ENCODE results near the gene BICD2.

BICD2 gene

DNA sequence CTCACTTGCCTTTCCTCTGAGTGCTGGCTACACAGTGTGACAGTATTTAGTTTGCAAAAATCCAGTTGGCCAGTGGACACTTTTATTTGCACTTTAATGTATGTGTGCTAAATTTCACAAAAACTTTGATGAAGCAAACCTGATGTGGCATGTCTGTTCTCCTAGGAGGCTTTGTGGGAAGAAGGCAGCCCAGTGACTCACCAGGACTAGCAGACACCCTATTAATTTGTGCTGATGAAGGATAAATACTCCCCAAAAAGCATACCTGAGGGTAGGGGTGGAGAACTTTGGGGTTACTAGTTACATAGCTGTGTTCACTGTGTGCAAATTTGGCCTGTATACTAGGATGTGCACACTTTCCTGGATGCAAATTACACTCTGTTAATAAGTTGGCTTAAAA is 55.4 kb downstream of the BICD2 start:
- H3K4me1 ChIP-seq (ENCODE audit: low read depth, poor library complexity, severe bottlenecking), result peaks cover 38% of the 10 kb centered on the region
- no peaks in the 10 kb centered on the region for H4K20me1 ChIP-seq (ENCODE audit: insufficient read depth)
- H3K4me2 ChIP-seq, result no peak overlapping the region
- no peaks in the 10 kb centered on the region for H3K27me3 ChIP-seq (ENCODE audit: insufficient read depth, low read depth)
- H3K9ac ChIP-seq, result no peak overlapping the region
- H3K79me2 ChIP-seq (ENCODE audit: insufficient read depth, low read depth), result no peaks in the 10 kb centered on the region
- H2AFZ ChIP-seq (ENCODE audit: low read depth), result no peak overlapping the region
- TF ChIP-seq, protein P1, sequence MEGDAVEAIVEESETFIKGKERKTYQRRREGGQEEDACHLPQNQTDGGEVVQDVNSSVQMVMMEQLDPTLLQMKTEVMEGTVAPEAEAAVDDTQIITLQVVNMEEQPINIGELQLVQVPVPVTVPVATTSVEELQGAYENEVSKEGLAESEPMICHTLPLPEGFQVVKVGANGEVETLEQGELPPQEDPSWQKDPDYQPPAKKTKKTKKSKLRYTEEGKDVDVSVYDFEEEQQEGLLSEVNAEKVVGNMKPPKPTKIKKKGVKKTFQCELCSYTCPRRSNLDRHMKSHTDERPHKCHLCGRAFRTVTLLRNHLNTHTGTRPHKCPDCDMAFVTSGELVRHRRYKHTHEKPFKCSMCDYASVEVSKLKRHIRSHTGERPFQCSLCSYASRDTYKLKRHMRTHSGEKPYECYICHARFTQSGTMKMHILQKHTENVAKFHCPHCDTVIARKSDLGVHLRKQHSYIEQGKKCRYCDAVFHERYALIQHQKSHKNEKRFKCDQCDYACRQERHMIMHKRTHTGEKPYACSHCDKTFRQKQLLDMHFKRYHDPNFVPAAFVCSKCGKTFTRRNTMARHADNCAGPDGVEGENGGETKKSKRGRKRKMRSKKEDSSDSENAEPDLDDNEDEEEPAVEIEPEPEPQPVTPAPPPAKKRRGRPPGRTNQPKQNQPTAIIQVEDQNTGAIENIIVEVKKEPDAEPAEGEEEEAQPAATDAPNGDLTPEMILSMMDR (conservative IDR thresholded peaks at IDR 0.05; ENCODE audit: low read depth, low read length), result no peak
- H3K27ac ChIP-seq, result no peak overlapping the region
- no peak overlapping the region for H3K4me3 ChIP-seq (IDR thresholded peaks at IDR 0.05; ENCODE audit: insufficient read depth, low read depth, low read length)
- H3K36me3 ChIP-seq (ENCODE audit: insufficient read depth), result no peaks in the 10 kb centered on the region

DNA sequence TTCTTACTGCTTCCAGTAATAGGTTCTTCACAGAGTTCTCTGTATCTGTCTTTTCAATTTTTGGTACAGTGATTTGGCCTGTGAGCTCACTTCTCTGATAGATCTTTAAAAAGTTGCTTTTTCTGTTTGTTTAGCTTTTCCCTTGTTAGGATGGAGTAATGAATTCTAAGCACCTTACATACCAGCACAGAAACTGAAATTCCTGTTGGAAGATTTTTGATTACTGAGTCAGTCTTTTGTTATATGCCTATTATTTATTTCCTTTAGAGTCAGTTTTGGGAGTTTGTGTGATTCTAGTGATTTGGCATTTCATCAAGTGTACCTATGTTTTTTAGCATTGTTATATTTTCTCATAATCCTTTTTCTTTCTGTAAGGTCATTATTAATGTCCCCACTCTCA is 57.1 kb downstream of the BICD2 start:
- no peaks in the 10 kb centered on the region for H3K36me3 ChIP-seq (ENCODE audit: insufficient read depth)
- no peak overlapping the region for H3K4me3 ChIP-seq (IDR thresholded peaks at IDR 0.05; ENCODE audit: insufficient read depth, low read depth, low read length)
- no peaks in the 10 kb centered on the region for H4K20me1 ChIP-seq (ENCODE audit: insufficient read depth)
- no peak overlapping the region for H3K27ac ChIP-seq
- TF ChIP-seq, protein P1 (conservative IDR thresholded peaks at IDR 0.05; ENCODE audit: low read depth, low read length), result no peak
- H3K4me1 ChIP-seq (ENCODE audit: low read depth, poor library complexity, severe bottlenecking), result peaks cover 30% of the 10 kb centered on the region
- no peak overlapping the region for H3K4me2 ChIP-seq
- H3K27me3 ChIP-seq (ENCODE audit: insufficient read depth, low read depth), result no peaks in the 10 kb centered on the region
- H2AFZ ChIP-seq (ENCODE audit: low read depth), result no peak overlapping the region
- no peaks in the 10 kb centered on the region for H3K79me2 ChIP-seq (ENCODE audit: insufficient read depth, low read depth)
- no peak overlapping the region for H3K9ac ChIP-seq

DNA sequence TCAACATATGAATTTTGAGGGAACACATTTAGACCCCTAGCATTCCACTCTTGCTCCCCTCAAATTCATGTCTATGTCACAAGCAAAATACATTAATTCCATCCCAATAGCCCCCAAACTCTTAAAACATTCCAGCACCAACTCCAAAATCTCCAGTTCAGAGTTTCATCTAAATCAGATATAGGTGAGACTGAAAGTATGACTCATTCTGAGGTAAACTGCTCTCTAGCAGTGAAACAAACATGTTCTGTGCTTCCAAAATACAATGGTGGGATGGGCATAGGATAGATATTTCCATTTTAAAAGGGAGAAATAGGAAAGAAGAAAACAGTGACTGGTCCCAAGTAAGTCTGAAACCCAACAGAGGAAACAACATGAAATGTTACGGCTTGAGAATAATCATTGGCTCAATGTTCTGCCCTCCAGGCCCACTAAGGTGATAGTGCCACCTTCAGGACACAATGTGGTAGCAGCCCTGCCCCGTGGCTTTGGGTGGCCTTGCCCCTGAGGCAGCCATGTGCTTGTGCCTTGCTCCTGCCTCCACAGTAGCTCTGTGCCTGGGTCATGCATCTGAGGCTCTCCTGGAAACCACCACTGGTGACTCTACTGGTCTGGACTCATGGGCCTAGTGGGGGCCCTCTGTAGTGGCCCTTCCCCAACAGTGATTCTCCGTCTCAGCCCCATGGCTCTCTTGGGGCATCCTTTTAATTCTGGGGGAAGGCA is 58.3 kb downstream of the BICD2 start:
- no peaks in the 10 kb centered on the region for H3K79me2 ChIP-seq (ENCODE audit: insufficient read depth, low read depth)
- peak overlapping the region; percentile 29; the same call in 1 of the 2 replicates for H3K27ac ChIP-seq
- peak overlapping the region; percentile 43 for H3K4me2 ChIP-seq
- no peak overlapping the region; the same call in 1 of the 2 replicates for H3K9ac ChIP-seq
- TF ChIP-seq, protein P1 (conservative IDR thresholded peaks at IDR 0.05; ENCODE audit: low read depth, low read length), result peak; percentile 76
- no peak overlapping the region for H2AFZ ChIP-seq (ENCODE audit: low read depth)
- H3K27me3 ChIP-seq (ENCODE audit: insufficient read depth, low read depth), result no peaks in the 10 kb centered on the region
- no peak overlapping the region for H3K4me3 ChIP-seq (IDR thresholded peaks at IDR 0.05; ENCODE audit: insufficient read depth, low read depth, low read length)
- H4K20me1 ChIP-seq (ENCODE audit: insufficient read depth), result no peaks in the 10 kb centered on the region
- no peaks in the 10 kb centered on the region for H3K36me3 ChIP-seq (ENCODE audit: insufficient read depth)
- peaks cover 22% of the 10 kb centered on the region for H3K4me1 ChIP-seq (ENCODE audit: low read depth, poor library complexity, severe bottlenecking)

DNA sequence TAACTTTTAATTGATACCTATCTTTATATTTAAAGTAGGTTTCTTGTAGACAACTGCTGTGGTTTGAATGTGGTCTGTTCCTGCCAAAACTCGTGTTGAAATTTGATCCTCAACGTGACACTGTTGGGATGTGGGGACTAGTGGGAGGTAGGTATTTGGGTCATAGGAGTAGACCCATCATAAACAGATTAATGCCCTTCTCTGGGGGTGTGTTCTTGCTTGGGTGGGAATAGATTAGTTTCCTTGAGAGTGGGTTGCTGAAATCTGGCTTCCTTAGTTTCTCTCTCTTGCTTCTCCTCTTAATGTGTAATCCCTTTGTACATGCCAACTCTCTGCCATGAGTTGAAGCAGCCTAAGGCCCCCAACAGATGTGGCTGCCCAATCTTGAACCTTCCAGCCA is 60.1 kb downstream of the BICD2 start:
- no peaks in the 10 kb centered on the region for H3K36me3 ChIP-seq (ENCODE audit: insufficient read depth)
- H4K20me1 ChIP-seq (ENCODE audit: insufficient read depth), result no peaks in the 10 kb centered on the region
- no peak overlapping the region for H3K4me2 ChIP-seq
- H3K27ac ChIP-seq, result no peak overlapping the region
- TF ChIP-seq, protein P1 (conservative IDR thresholded peaks at IDR 0.05; ENCODE audit: low read depth, low read length), result no peak
- H3K79me2 ChIP-seq (ENCODE audit: insufficient read depth, low read depth), result no peaks in the 10 kb centered on the region
- no peaks in the 10 kb centered on the region for H3K27me3 ChIP-seq (ENCODE audit: insufficient read depth, low read depth)
- H3K4me1 ChIP-seq (ENCODE audit: low read depth, poor library complexity, severe bottlenecking), result peaks cover 22% of the 10 kb centered on the region
- H3K9ac ChIP-seq, result no peak overlapping the region
- no peak overlapping the region for H3K4me3 ChIP-seq (IDR thresholded peaks at IDR 0.05; ENCODE audit: insufficient read depth, low read depth, low read length)
- H2AFZ ChIP-seq (ENCODE audit: low read depth), result no peak overlapping the region
